ENCODE results near the gene COPG1.
A peak's percentile ranks its signal among the peaks of the same experiment; 100 is the strongest.

The COPG1 gene

DNA sequence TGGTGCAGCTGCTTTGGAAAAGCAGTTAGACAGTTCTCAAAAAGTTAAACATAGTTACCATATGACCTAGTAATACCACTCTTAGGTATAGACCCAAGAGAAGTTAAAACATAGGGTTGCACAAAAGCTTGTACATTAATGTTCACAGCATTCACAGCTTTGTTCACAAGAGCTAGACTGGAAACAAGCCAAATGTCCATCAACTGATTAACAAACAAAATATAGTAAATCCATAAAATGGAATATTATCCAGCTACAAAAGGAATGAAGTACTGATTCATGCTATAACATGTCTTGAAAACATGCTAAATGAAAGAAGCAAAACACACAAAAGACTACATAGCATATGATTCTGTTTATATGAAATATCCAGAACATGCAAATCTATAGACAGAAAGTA lies 2.8 kb upstream of the COPG1 start:
- TF ChIP-seq CTCF (conservative IDR thresholded peaks at IDR 0.05; ENCODE audit: low read length) (no peak), EZH2phosphoT487 (IDR thresholded peaks at IDR 0.05; ENCODE audit: borderline replicate concordance) (no peak)
- peak overlapping the region; percentile 31 for H3K9ac ChIP-seq (ENCODE audit: low read depth, low read length, poor library complexity, severe bottlenecking)
- peak overlapping the region; percentile 12 for H3K4me2 ChIP-seq (ENCODE audit: low read depth, low read length, poor library complexity, severe bottlenecking)

DNA sequence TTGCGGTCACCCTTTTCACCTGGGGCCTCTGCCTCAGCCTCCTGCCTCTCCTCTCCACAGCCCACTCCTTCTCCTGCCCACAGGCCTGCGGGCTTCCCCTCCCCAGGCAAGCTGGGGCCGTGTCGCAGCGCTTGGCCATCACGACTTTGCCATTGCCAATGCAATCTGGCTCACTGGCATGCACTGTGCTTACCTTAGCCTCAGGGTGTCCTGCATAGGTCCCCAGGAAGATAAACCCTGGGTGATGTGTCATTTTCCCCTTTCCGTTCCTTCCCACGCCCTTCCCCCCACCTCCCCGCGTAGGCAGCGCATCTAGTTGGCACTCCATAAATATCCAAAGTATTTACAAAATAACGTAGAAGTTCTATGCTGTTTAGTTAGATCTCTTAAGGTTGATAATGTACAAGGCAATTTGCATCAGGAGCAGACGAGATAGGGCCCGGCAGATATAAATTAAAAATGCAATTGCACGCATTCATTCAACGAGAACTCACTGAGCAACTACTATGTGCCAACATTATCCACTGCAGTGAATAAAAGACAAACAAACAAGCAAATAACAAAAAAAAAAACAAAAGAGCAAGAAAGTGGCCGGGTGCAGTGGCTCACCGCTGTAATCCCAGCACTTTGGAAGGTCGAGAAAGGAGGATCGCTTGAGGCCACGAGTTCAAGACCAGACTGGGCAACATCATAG lies 973 bp upstream of the COPG1 start:
- Histone ChIP-seq H3K9ac (ENCODE audit: low read depth, low read length, poor library complexity, severe bottlenecking) (peak overlapping the region; percentile 97), H3K4me1 (ENCODE audit: insufficient read depth, low read length, poor library complexity, severe bottlenecking) (peaks cover 29% of the 10 kb centered on the region), H3F3A (ENCODE audit: low read depth) (peaks cover 5% of the 10 kb centered on the region; the same call in 1 of the 2 replicates), H2AFZ (ENCODE audit: low read length) (peak overlapping the region; percentile 77; the same call in 1 of the 2 replicates), H3K36me3 (ENCODE audit: insufficient read depth, low read length) (peaks cover 13% of the 10 kb centered on the region; the same call in 1 of the 2 replicates), H3K9me2 (replicated peaks; ENCODE audit: low read depth, low read length) (no peaks in the 10 kb centered on the region), H3K4me2 (ENCODE audit: low read depth, low read length, poor library complexity, severe bottlenecking) (peak overlapping the region; percentile 97), H3K4me3 (ENCODE audit: low read length, poor library complexity, severe bottlenecking) (peak overlapping the region; percentile 88), H3K27me3 (ENCODE audit: insufficient read depth, low read length, poor library complexity, severe bottlenecking) (no peaks in the 10 kb centered on the region), H3K79me2 (ENCODE audit: insufficient read depth, low read length) (peaks cover 40% of the 10 kb centered on the region), H3K9me3 (ENCODE audit: insufficient read depth, low read depth, low read length) (no peaks in the 10 kb centered on the region), H4K20me1 (ENCODE audit: insufficient read depth, low read length, poor library complexity, severe bottlenecking) (peaks cover 9% of the 10 kb centered on the region)
- TF ChIP-seq EZH2phosphoT487 (IDR thresholded peaks at IDR 0.05; ENCODE audit: borderline replicate concordance) = no peak
- no peak for TF ChIP-seq CTCF (conservative IDR thresholded peaks at IDR 0.05; ENCODE audit: low read length)

More for the DNA sequence above, 2.8 kb upstream of the COPG1 start:
- Histone ChIP-seq H3F3A (ENCODE audit: low read depth) (peaks cover 5% of the 10 kb centered on the region; the same call in 1 of the 2 replicates), H3K4me1 (ENCODE audit: insufficient read depth, low read length, poor library complexity, severe bottlenecking) (peaks cover 24% of the 10 kb centered on the region), H3K36me3 (ENCODE audit: insufficient read depth, low read length) (no peaks in the 10 kb centered on the region), H2AFZ (ENCODE audit: low read length) (no peak overlapping the region), H3K9me3 (ENCODE audit: insufficient read depth, low read depth, low read length) (no peaks in the 10 kb centered on the region), H4K20me1 (ENCODE audit: insufficient read depth, low read length, poor library complexity, severe bottlenecking) (peaks cover 5% of the 10 kb centered on the region), H3K9me2 (replicated peaks; ENCODE audit: low read depth, low read length) (no peaks in the 10 kb centered on the region), H3K4me3 (ENCODE audit: low read length, poor library complexity, severe bottlenecking) (no peak overlapping the region), H3K79me2 (ENCODE audit: insufficient read depth, low read length) (peaks cover 32% of the 10 kb centered on the region), H3K27me3 (ENCODE audit: insufficient read depth, low read length, poor library complexity, severe bottlenecking) (no peaks in the 10 kb centered on the region)

- H3K9me3 ChIP-seq (ENCODE audit: insufficient read depth, low read depth, low read length) = no peaks in the 10 kb centered on the region
- peaks cover 9% of the 10 kb centered on the region for H4K20me1 ChIP-seq (ENCODE audit: insufficient read depth, low read length, poor library complexity, severe bottlenecking)
- peak overlapping the region; percentile 43 for H3K4me2 ChIP-seq (ENCODE audit: low read depth, low read length, poor library complexity, severe bottlenecking)
- H3K36me3 ChIP-seq (ENCODE audit: insufficient read depth, low read length) = peaks cover 47% of the 10 kb centered on the region; the same call in 1 of the 2 replicates
- no peaks in the 10 kb centered on the region for H3F3A ChIP-seq (ENCODE audit: low read depth)
- H3K27me3 ChIP-seq (ENCODE audit: insufficient read depth, low read length, poor library complexity, severe bottlenecking) = no peaks in the 10 kb centered on the region
- no peak overlapping the region for H3K4me3 ChIP-seq (ENCODE audit: low read length, poor library complexity, severe bottlenecking)
- H3K79me2 ChIP-seq (ENCODE audit: insufficient read depth, low read length) = peaks cover 40% of the 10 kb centered on the region
- H3K9me2 ChIP-seq (replicated peaks; ENCODE audit: low read depth, low read length) = no peaks in the 10 kb centered on the region
- H2AFZ ChIP-seq (ENCODE audit: low read length) = no peak overlapping the region
- H3K9ac ChIP-seq (ENCODE audit: low read depth, low read length, poor library complexity, severe bottlenecking) = no peak overlapping the region
- H3K4me1 ChIP-seq (ENCODE audit: insufficient read depth, low read length, poor library complexity, severe bottlenecking) = peaks cover 27% of the 10 kb centered on the region
- no peak for TF ChIP-seq CTCF (conservative IDR thresholded peaks at IDR 0.05; ENCODE audit: low read length)
- TF ChIP-seq EZH2phosphoT487 (IDR thresholded peaks at IDR 0.05; ENCODE audit: borderline replicate concordance) = no peak
Measured at GRCh38 chr3:129252748-129253147, 3.3 kb downstream of the COPG1 start.
